ENCODE measurements around the gene MED4. TPM values are rescaled to one million over a fixed set of nuclear protein-coding genes. Genes with fewer than 3 reads are reported as not detected.

MED4 gene
- total RNA-seq, 1 donor from 2014 or later: 45.0 TPM

GRCh38 chr13:48037346-48038173 is 57.3 kb downstream of the MED4 start, which contains the start of gene NUDT15:
Gene NUDT15 (plus strand): TSS chr13:48037726. CDS start chr13:48037747, 21 bp downstream.
- peak; percentile 97 for TF ChIP-seq CTCF (IDR thresholded peaks at IDR 0.05; ENCODE audit: unreplicated experiment)
- H3K4me1 Mint-ChIP-seq: peaks cover 21% of the 10 kb centered on the region
- H3K36me3 Mint-ChIP-seq: peaks cover 29% of the 10 kb centered on the region
- peak within 1 kb of the TSS; percentile 89 for H3K4me3 Mint-ChIP-seq
- H3K27ac Mint-ChIP-seq: peak within 1 kb of the TSS; percentile 93
- peak; percentile 83 to 94 for DNase-seq (ENCODE audit: low spot score in 2 of 2, unreplicated experiment in 2 of 2)
- no peaks in the 10 kb centered on the region for H3K27me3 Mint-ChIP-seq (ENCODE audit: low read depth)
- peaks cover 20% of the 10 kb centered on the region for H3K9me3 Mint-ChIP-seq

GRCh38 chr13:48029859-48030258 is 65.0 kb downstream of the MED4 start:
- no peak overlapping the region for H3K27ac Mint-ChIP-seq
- H3K9me3 Mint-ChIP-seq: peaks cover 43% of the 10 kb centered on the region
- H3K4me1 Mint-ChIP-seq: no peaks in the 10 kb centered on the region
- H3K27me3 Mint-ChIP-seq (ENCODE audit: low read depth): no peaks in the 10 kb centered on the region
- no peak for TF ChIP-seq CTCF (IDR thresholded peaks at IDR 0.05; ENCODE audit: unreplicated experiment)
- peaks cover 42% of the 10 kb centered on the region for H3K36me3 Mint-ChIP-seq
- DNase-seq (ENCODE audit: low spot score in 2 of 2, unreplicated experiment in 2 of 2): no peak
- H3K4me3 Mint-ChIP-seq: no peak overlapping the region

DNA sequence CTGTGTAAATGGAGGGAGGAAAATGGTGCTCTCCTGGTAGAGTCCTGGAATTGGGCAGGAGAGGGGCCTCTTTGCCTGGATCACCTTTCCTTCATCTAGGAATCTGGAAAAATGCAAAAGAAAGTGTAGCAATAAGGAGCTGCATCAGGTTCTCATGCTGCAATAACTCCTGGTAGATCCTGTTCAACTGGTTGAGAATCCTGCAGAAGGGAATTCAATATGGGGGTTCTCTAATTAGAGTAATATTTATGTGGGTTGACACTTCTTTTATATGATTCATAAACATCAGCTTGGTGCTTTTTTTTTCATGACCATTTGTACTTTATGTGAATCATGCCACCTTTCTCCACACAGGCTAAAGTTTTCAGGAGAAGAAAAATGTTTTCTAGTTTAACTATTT is 66.8 kb downstream of the MED4 start:
- H3K27me3 Mint-ChIP-seq (ENCODE audit: low read depth): no peaks in the 10 kb centered on the region
- peaks cover 42% of the 10 kb centered on the region for H3K9me3 Mint-ChIP-seq
- H3K36me3 Mint-ChIP-seq: peaks cover 35% of the 10 kb centered on the region
- DNase-seq (ENCODE audit: low spot score in 2 of 2, unreplicated experiment in 2 of 2): no peak
- no peaks in the 10 kb centered on the region for H3K4me1 Mint-ChIP-seq
- TF ChIP-seq CTCF (IDR thresholded peaks at IDR 0.05; ENCODE audit: unreplicated experiment): no peak
- H3K27ac Mint-ChIP-seq: no peak overlapping the region
- no peak overlapping the region for H3K4me3 Mint-ChIP-seq

Other genes starting within 250 kb of the MED4 start
- 39.3 to 41.1 TPM (median 40.0 TPM) in 3 replicates for gene SUCLA2, start 93.8 kb downstream of the MED4 start, total RNA-seq
- 10.4 to 10.8 TPM (median 10.6 TPM) in 3 replicates for gene NUDT15, start 57.4 kb downstream of the MED4 start, total RNA-seq
- gene ITM2B, start 138.1 kb upstream of the MED4 start, total RNA-seq: 244 to 250 TPM (median 249 TPM) in 3 replicates
- gene RB1, start 208.6 kb upstream of the MED4 start, total RNA-seq: 30.1 to 35.1 TPM (median 34.7 TPM) in 3 replicates